Activated naive CD4-positive, alpha-beta T cell treated with anti-CD3 and anti-CD28 coated beads, Interleukin-2, amount 50 U/mL, for 24 hours (primary cell): ENCODE data around the gene SGCE.
A peak's percentile ranks its signal among the peaks of the same experiment; 100 is the strongest.
"Not testable (repeated sequence)": the region's sequence is repeated elsewhere in the genome, so short reads cannot be mapped to it uniquely, and the experiment has no call there.

Experiments used
- H3K27ac Mint-ChIP-seq: one replicate; pipeline ENCODE4 v1.8.0; 2021; ENCODE audit warnings: mild to moderate bottlenecking, mixed read lengths
- H3K27me3 Mint-ChIP-seq: one replicate; pipeline ENCODE4 v1.8.0; 2021; ENCODE audit warnings: mixed read lengths
- H3K36me3 Mint-ChIP-seq: one replicate; pipeline ENCODE4 v1.8.0; 2021; ENCODE audit warnings: mixed read lengths
- H3K4me1 Mint-ChIP-seq: one replicate; pipeline ENCODE4 v1.8.0; 2021; ENCODE audit warnings: mixed read lengths
- H3K4me3 Mint-ChIP-seq: one replicate; pipeline ENCODE4 v1.8.0; 2021; ENCODE audit warnings: mild to moderate bottlenecking, mixed read lengths
- H3K9me3 Mint-ChIP-seq: one replicate; pipeline ENCODE4 v1.8.0; 2021; ENCODE audit warnings: mixed read lengths

Gene SGCE

GRCh38 chr7:94655848-94656657 lies at the start of gene SGCE:
Gene SGCE, minus strand, starts transcription at chr7:94656133. Its CDS starts 35 bp downstream, at chr7:94656098.
- H3K36me3 Mint-ChIP-seq = no peaks in the 10 kb centered on the region
- no peaks in the 10 kb centered on the region for H3K9me3 Mint-ChIP-seq
- H3K27ac Mint-ChIP-seq = no peak within 1 kb of the TSS
- H3K4me3 Mint-ChIP-seq = peak within 1 kb of the TSS; percentile 88
- peaks cover 27% of the 10 kb centered on the region for H3K27me3 Mint-ChIP-seq
- H3K4me1 Mint-ChIP-seq = peaks cover 21% of the 10 kb centered on the region

- not testable (repeated sequence) for H3K9me3 Mint-ChIP-seq, H3K27me3 Mint-ChIP-seq, H3K36me3 Mint-ChIP-seq, H3K27ac Mint-ChIP-seq, H3K4me3 Mint-ChIP-seq, H3K4me1 Mint-ChIP-seq
Measured at GRCh38 chr7:94705155-94706021, 49.5 kb upstream of the SGCE start.

- H3K4me3 Mint-ChIP-seq = no peak overlapping the region
- H3K4me1 Mint-ChIP-seq = no peaks in the 10 kb centered on the region
- H3K27me3 Mint-ChIP-seq = peaks cover under 1% of the 10 kb centered on the region
- H3K9me3 Mint-ChIP-seq = no peaks in the 10 kb centered on the region
- H3K36me3 Mint-ChIP-seq = no peaks in the 10 kb centered on the region
- no peak overlapping the region for H3K27ac Mint-ChIP-seq
Measured at GRCh38 chr7:94701555-94701973, 45.6 kb upstream of the SGCE start.

- H3K27me3 Mint-ChIP-seq = peaks cover 2% of the 10 kb centered on the region
- H3K27ac Mint-ChIP-seq = no peak overlapping the region
- no peaks in the 10 kb centered on the region for H3K9me3 Mint-ChIP-seq
- no peaks in the 10 kb centered on the region for H3K4me1 Mint-ChIP-seq
- no peak overlapping the region for H3K4me3 Mint-ChIP-seq
- H3K36me3 Mint-ChIP-seq = no peaks in the 10 kb centered on the region
Measured at GRCh38 chr7:94700926-94701554, 45.1 kb upstream of the SGCE start.

GRCh38 chr7:94698275-94698674 lies 42.3 kb upstream of the SGCE start:
- H3K27ac Mint-ChIP-seq = no peak overlapping the region
- H3K4me3 Mint-ChIP-seq = no peak overlapping the region
- H3K27me3 Mint-ChIP-seq = peaks cover 4% of the 10 kb centered on the region
- no peaks in the 10 kb centered on the region for H3K4me1 Mint-ChIP-seq
- no peaks in the 10 kb centered on the region for H3K9me3 Mint-ChIP-seq
- no peaks in the 10 kb centered on the region for H3K36me3 Mint-ChIP-seq

- H3K9me3 Mint-ChIP-seq = no peaks in the 10 kb centered on the region
- no peak overlapping the region for H3K4me3 Mint-ChIP-seq
- H3K4me1 Mint-ChIP-seq = no peaks in the 10 kb centered on the region
- no peak overlapping the region for H3K27ac Mint-ChIP-seq
- no peaks in the 10 kb centered on the region for H3K36me3 Mint-ChIP-seq
- H3K27me3 Mint-ChIP-seq = peaks cover 4% of the 10 kb centered on the region
Measured at GRCh38 chr7:94697035-94697974, 41.4 kb upstream of the SGCE start.

GRCh38 chr7:94687810-94688209 lies 31.9 kb upstream of the SGCE start:
- Mint-ChIP-seq H3K27me3 (no peaks in the 10 kb centered on the region), H3K4me1 (no peaks in the 10 kb centered on the region), H3K4me3 (no peak overlapping the region), H3K36me3 (no peaks in the 10 kb centered on the region), H3K27ac (no peak overlapping the region), H3K9me3 (no peaks in the 10 kb centered on the region)

- no peak overlapping the region for H3K4me3 Mint-ChIP-seq
- no peaks in the 10 kb centered on the region for H3K27me3 Mint-ChIP-seq
- H3K36me3 Mint-ChIP-seq = no peaks in the 10 kb centered on the region
- no peaks in the 10 kb centered on the region for H3K4me1 Mint-ChIP-seq
- H3K27ac Mint-ChIP-seq = no peak overlapping the region
- H3K9me3 Mint-ChIP-seq = no peaks in the 10 kb centered on the region
Measured at GRCh38 chr7:94687076-94687475, 31.1 kb upstream of the SGCE start.

GRCh38 chr7:94683066-94683465 lies 27.1 kb upstream of the SGCE start:
- no peak overlapping the region for H3K27ac Mint-ChIP-seq
- no peaks in the 10 kb centered on the region for H3K9me3 Mint-ChIP-seq
- no peak overlapping the region for H3K4me3 Mint-ChIP-seq
- H3K36me3 Mint-ChIP-seq = no peaks in the 10 kb centered on the region
- H3K27me3 Mint-ChIP-seq = peaks cover under 1% of the 10 kb centered on the region
- no peaks in the 10 kb centered on the region for H3K4me1 Mint-ChIP-seq

- no peaks in the 10 kb centered on the region for H3K4me1 Mint-ChIP-seq
- H3K27ac Mint-ChIP-seq = no peak overlapping the region
- no peaks in the 10 kb centered on the region for H3K36me3 Mint-ChIP-seq
- no peak overlapping the region for H3K4me3 Mint-ChIP-seq
- H3K9me3 Mint-ChIP-seq = no peaks in the 10 kb centered on the region
- H3K27me3 Mint-ChIP-seq = peaks cover 8% of the 10 kb centered on the region
Measured at GRCh38 chr7:94679358-94679757, 23.4 kb upstream of the SGCE start.

- H3K36me3 Mint-ChIP-seq = no peaks in the 10 kb centered on the region
- no peaks in the 10 kb centered on the region for H3K4me1 Mint-ChIP-seq
- H3K27ac Mint-ChIP-seq = no peak overlapping the region
- H3K9me3 Mint-ChIP-seq = no peaks in the 10 kb centered on the region
- no peak overlapping the region for H3K4me3 Mint-ChIP-seq
- H3K27me3 Mint-ChIP-seq = peaks cover 8% of the 10 kb centered on the region
Measured at GRCh38 chr7:94676431-94676830, 20.5 kb upstream of the SGCE start.

- Mint-ChIP-seq H3K27me3 (peaks cover 10% of the 10 kb centered on the region), H3K27ac (no peak overlapping the region), H3K4me3 (no peak overlapping the region), H3K4me1 (no peaks in the 10 kb centered on the region), H3K36me3 (no peaks in the 10 kb centered on the region), H3K9me3 (no peaks in the 10 kb centered on the region)
Measured at GRCh38 chr7:94675356-94675755, 19.4 kb upstream of the SGCE start.

- Mint-ChIP-seq H3K27ac (no peak overlapping the region), H3K9me3 (no peaks in the 10 kb centered on the region), H3K27me3 (peaks cover 6% of the 10 kb centered on the region)
Measured at GRCh38 chr7:94671444-94672235, 15.7 kb upstream of the SGCE start.

GRCh38 chr7:94669773-94670495 lies 14.0 kb upstream of the SGCE start:
- Mint-ChIP-seq H3K36me3 (no peaks in the 10 kb centered on the region), H3K9me3 (no peaks in the 10 kb centered on the region), H3K27ac (no peak overlapping the region), H3K4me3 (no peak overlapping the region), H3K27me3 (peaks cover 6% of the 10 kb centered on the region), H3K4me1 (no peaks in the 10 kb centered on the region)

More at GRCh38 chr7:94671444-94672235, 15.7 kb upstream of the SGCE start:
- Mint-ChIP-seq H3K36me3 (no peaks in the 10 kb centered on the region), H3K4me3 (no peak overlapping the region), H3K4me1 (no peaks in the 10 kb centered on the region)
